CD14-positive monocyte (primary cell): ENCODE measurements around the gene COX18. TPM values are rescaled to one million over a fixed set of nuclear protein-coding genes. Genes with fewer than 3 reads are reported as not detected.

Experiments used
- DNase-seq, 3 donors: peaks; one replicate each; pipeline ENCODE4 v3.0.0-alpha.2; 2011 to 2022
- H2AFZ ChIP-seq: 2 replicates; pipeline ENCODE4 v1.6.0; 2012; ENCODE audit warnings: mild to moderate bottlenecking, low read depth, low read length, inconsistent platforms; ENCODE audit not compliant: insufficient read depth, poor library complexity, severe bottlenecking
- H3K27ac ChIP-seq, 2 donors: 1 replicate in 1 of 2; 2 replicates in 1 of 2; pipeline ENCODE4 v1.5.1; 2012 to 2013; ENCODE audit warnings: low read length in 2 of 2, control low read depth in 1 of 2, inconsistent platforms in 1 of 2, low read depth in 1 of 2, mild to moderate bottlenecking in 1 of 2
- H3K27me3 ChIP-seq, 2 donors: one replicate each; pipeline versions ENCODE4 v1.6.0 to v1.6.1; 2011 to 2013; ENCODE audit warnings: low read length in 2 of 2; ENCODE audit not compliant: control insufficient read depth in 2 of 2, insufficient read depth in 2 of 2
- H3K36me3 ChIP-seq, 2 donors: replicated peaks in 1 of 2; 1 replicate in 1 of 2; 2 replicates in 1 of 2; pipeline versions ENCODE4 v1.5.1 to v1.6.1; 2012 to 2013; ENCODE audit warnings: low read length in 2 of 2, control low read depth in 1 of 2, inconsistent platforms in 1 of 2, mild to moderate bottlenecking in 1 of 2; ENCODE audit not compliant: insufficient read depth in 2 of 2, control insufficient read depth in 1 of 2
- H3K4me1 ChIP-seq, 2 donors: 1 replicate in 1 of 2; 2 replicates in 1 of 2; pipeline versions ENCODE4 v1.5.1 to v1.6.1; 2012 to 2013; ENCODE audit warnings: low read length in 2 of 2, control low read depth in 1 of 2, inconsistent platforms in 1 of 2, mild to moderate bottlenecking in 1 of 2, moderate library complexity in 1 of 2; ENCODE audit not compliant: insufficient read depth in 2 of 2, control insufficient read depth in 1 of 2
- H3K4me2 ChIP-seq: replicated peaks from 2 replicates; pipeline ENCODE3; 2012; ENCODE audit warnings: low read length, moderate library complexity, mild to moderate bottlenecking; ENCODE audit not compliant: poor library complexity, severe bottlenecking; ENCODE audit errors: extremely low read depth
- H3K4me3 ChIP-seq, 3 experiments: fragments of 200-600 bp in 1 of 3; sonication (generic) in 1 of 3; replicated peaks in 1 of 3; 1 replicate in 2 of 3; 2 replicates in 1 of 3; pipeline ENCODE4 v1.5.1; 2011 to 2013; ENCODE audit warnings: low read length in 3 of 3, mild to moderate bottlenecking in 3 of 3, control low read depth in 2 of 3, low read depth in 2 of 3, inconsistent platforms in 1 of 3, moderate library complexity in 1 of 3
- H3K79me2 ChIP-seq: 2 replicates; pipeline ENCODE4 v1.6.0; 2012; ENCODE audit warnings: mild to moderate bottlenecking, control low read depth, inconsistent platforms, low read length, moderate library complexity; ENCODE audit not compliant: insufficient read depth
- H3K9ac ChIP-seq: 2 replicates; pipeline ENCODE4 v1.6.0; 2017; ENCODE audit warnings: low read length, mild to moderate bottlenecking; ENCODE audit not compliant: insufficient read depth, poor library complexity, severe bottlenecking
- H3K9me3 ChIP-seq, 2 donors: replicated peaks in 1 of 2; 1 replicate in 1 of 2; 2 replicates in 1 of 2; pipeline versions ENCODE4 v1.5.1 to v1.6.1; 2012 to 2013; ENCODE audit warnings: low read length in 2 of 2, control low read depth in 1 of 2; ENCODE audit not compliant: control insufficient read depth in 1 of 2, insufficient read depth in 1 of 2
- H4K20me1 ChIP-seq: 2 replicates; pipeline ENCODE4 v1.6.0; 2012; ENCODE audit warnings: mild to moderate bottlenecking, low read length, control low read depth, moderate library complexity; ENCODE audit not compliant: insufficient read depth
- H3K27ac Mint-ChIP-seq, 7 donors: one replicate each; pipeline ENCODE4 v1.8.0; 2020; ENCODE audit warnings: mild to moderate bottlenecking in 7 of 7, mixed read lengths in 7 of 7, moderate library complexity in 6 of 7, inconsistent platforms in 2 of 7
- H3K27me3 Mint-ChIP-seq, 3 donors: one replicate each; pipeline ENCODE4 v1.8.0; 2021 to 2022; ENCODE audit warnings: low read depth in 3 of 3, mild to moderate bottlenecking in 3 of 3, mixed read lengths in 3 of 3, moderate library complexity in 3 of 3, inconsistent platforms in 1 of 3
- H3K36me3 Mint-ChIP-seq, 2 donors: one replicate each; pipeline ENCODE4 v1.8.0; 2020; ENCODE audit warnings: mixed read lengths in 2 of 2, inconsistent platforms in 1 of 2, mild to moderate bottlenecking in 1 of 2
- H3K4me1 Mint-ChIP-seq: one replicate; pipeline ENCODE4 v1.8.0; 2020; ENCODE audit warnings: mild to moderate bottlenecking, mixed read lengths
- H3K4me3 Mint-ChIP-seq, 2 donors: one replicate each; pipeline ENCODE4 v1.8.0; 2020; ENCODE audit warnings: mild to moderate bottlenecking in 2 of 2, mixed read lengths in 2 of 2, moderate library complexity in 1 of 2
- H3K9me3 Mint-ChIP-seq, 7 donors: one replicate each; pipeline ENCODE4 v1.8.0; 2020 to 2022; ENCODE audit warnings: mixed read lengths in 7 of 7, mild to moderate bottlenecking in 6 of 7, moderate library complexity in 6 of 7, inconsistent platforms in 2 of 7
- CTCF ChIP-seq: fragments of 200-600 bp; IDR thresholded peaks from one replicate; pipeline ENCODE4 v1.8.0; 2022; ENCODE audit warnings: antibody characterized with exemption, mild to moderate bottlenecking
- WGBS: methylation state at CpG from one replicate; pipeline ENCODE4 v1.1.5; 2013; ENCODE audit warnings: missing lambda C conversion rate; ENCODE audit not compliant: insufficient coverage; 5-methylcytosine and 5-hydroxymethylcytosine counted together
- intact Hi-C, 2 donors: fragments of 100-400 bp; cut with micrococcal nuclease; formaldehyde crosslinking; loops; one replicate each; pipeline versions ENCODE4 v1.15.0 to v1.15.1; 2023
- polyA plus RNA-seq, 3 donors: library from polyadenylated mRNA; depleted of rRNA in 1 of 3; unstranded in 2 of 3; stranded (reverse) in 1 of 3; fragments of 300-500 nt in 2 of 3; fragments of >200 nt in 1 of 3; fragmentation: Illumina TruSeq in 2 of 3; gene quantifications; 1 replicate in 2 of 3; 2 replicates in 1 of 3; pipeline ENCODE4 v1.2.3, GENCODE V29; 2012 to 2021

The COX18 gene
- polyA plus RNA-seq, 3 donors: 8.3 to 10.3 (median 9.7) TPM

- Mint-ChIP-seq H3K36me3 (peaks cover 38 to 54% of the 10 kb centered on the region in 2 donors), H3K4me1 (peaks cover 4% of the 10 kb centered on the region), H3K4me3 (peak overlapping the region; percentile 31 to 71), H3K27ac (peak overlapping the region in 4 of 7 donors; percentile 54 to 82 (median 74)), H3K27me3 (no peaks in the 10 kb centered on the region), H3K9me3 (no peaks in the 10 kb centered on the region)
- Histone ChIP-seq H3K9ac (peak overlapping the region; percentile 55), H3K9me3 (no peaks in the 10 kb centered on the region), H3K36me3 (peaks cover 31 to 59% of the 10 kb centered on the region in 2 donors), H3K27me3 (no peaks in the 10 kb centered on the region), H3K79me2 (peaks cover 11% of the 10 kb centered on the region), H3K4me3 (peak overlapping the region; percentile 29 to 57 (median 45)), H3K27ac (peak overlapping the region in 1 of 2 donors; percentile 59), H3K4me1 (peaks cover 0 to 3% of the 10 kb centered on the region in 2 donors), H2AFZ (peak overlapping the region; percentile 19), H4K20me1 (no peaks in the 10 kb centered on the region), H3K4me2 (peak overlapping the region; percentile 61)
- TF ChIP-seq CTCF: no peak
- WGBS: no CpG with 5 or more reads among the region's 6 CpGs
- DNase-seq: peak in 1 of 3 donors; percentile 25
- intact Hi-C loops: no loop called here
Measured at GRCh38 chr4:73086095-73086868, 16.8 kb upstream of the COX18 start.

- H3K4me3 Mint-ChIP-seq: no peak overlapping the region
- no peak for DNase-seq
- no peaks in the 10 kb centered on the region for H3K4me1 Mint-ChIP-seq
- Histone ChIP-seq H3K36me3 (peaks cover 62 to 95% of the 10 kb centered on the region in 2 donors), H3K27me3 (no peaks in the 10 kb centered on the region), H3K4me3 (no peak overlapping the region), H3K79me2 (peaks cover 4% of the 10 kb centered on the region), H3K27ac (peak overlapping the region in 1 of 2 donors; percentile 40), H2AFZ (no peak overlapping the region), H3K9ac (no peak overlapping the region), H4K20me1 (no peaks in the 10 kb centered on the region), H3K4me1 (no peaks in the 10 kb centered on the region), H3K4me2 (no peak overlapping the region), H3K9me3 (no peaks in the 10 kb centered on the region)
- H3K27me3 Mint-ChIP-seq: no peaks in the 10 kb centered on the region
- TF ChIP-seq CTCF: no peak
- H3K36me3 Mint-ChIP-seq: peaks cover 55 to 76% of the 10 kb centered on the region in 2 donors
- H3K27ac Mint-ChIP-seq: peak overlapping the region in 3 of 7 donors; percentile 6 to 55 (median 30)
- WGBS: 93% methylated on average over 3 of the region's 3 CpGs
- H3K9me3 Mint-ChIP-seq: no peaks in the 10 kb centered on the region
- intact Hi-C loops: no loop called here
Measured at GRCh38 chr4:73080789-73081188, 11.3 kb upstream of the COX18 start.
